K562 (cell line): ENCODE data around the gene CYTH1. TPM values are rescaled to one million over a fixed set of nuclear protein-coding genes. Genes with fewer than 3 reads are reported as not detected.

Source experiments
- ATAC-seq: fragments of 200-7000 bp; cut with Tn5 transposase; 3 replicates; pipeline ENCODE4 v1.9.1; 2020; ENCODE audit warnings: moderate library complexity
- BruUV-seq: library from RNA; stranded (reverse); fragments of 400-500 nt; replicated peaks from 2 replicates; lab custom pipeline; 2021; lab: Mats Ljungman, UMichigan
- CTCF ChIA-PET: fragments of 300-600 bp; formaldehyde crosslinking; extraction: SDS; loops from one replicate; lab custom pipeline; 2021; ENCODE audit warnings: low intra/inter-chr PET ratio; lab: Yijun Ruan, JAX
- POLR2A ChIA-PET: fragments of 300-600, 350-650 bp; sonication (Branson Sonifier 250); formaldehyde crosslinking; extraction: SDS; loops from one replicate; lab custom pipeline; 2021; ENCODE audit warnings: antibody characterized with exemption, inconsistent platforms; lab: Yijun Ruan, JAX
- DNase-seq, 4 experiments: peaks; one replicate each; pipeline versions ENCODE4 v3.0.0 to v3.0.0-alpha.2; 2011 to 2018; ENCODE audit warnings: low spot score in 3 of 4, mixed read lengths in 3 of 4; ENCODE audit errors: extremely low read depth in 1 of 4
- FAIRE-seq: peaks from 2 replicates; lab custom pipeline; 2011; peaks lifted over from hg19 to GRCh38; lab: Jason Lieb, UNC
- H2AFZ ChIP-seq: 2 replicates; pipeline ENCODE4 v1.6.0; 2011; ENCODE audit warnings: low read depth, low read length, control low read depth, inconsistent platforms
- H3K27ac ChIP-seq: fragments of 200-600 bp; 3 replicates; pipeline ENCODE4 v1.8.0; 2011; ENCODE audit warnings: low read depth, mild to moderate bottlenecking, control low read depth, inconsistent platforms, low read length, moderate library complexity, mixed read lengths; ENCODE audit errors: extremely low read depth
- H3K27me3 ChIP-seq, 2 experiments: fragments of 300-600 bp in 1 of 2; 2 replicates in 1 of 2; 3 replicates in 1 of 2; pipeline versions ENCODE4 v1.6.0 to v1.8.0; 2011; ENCODE audit warnings: inconsistent platforms in 2 of 2, low read length in 2 of 2, mild to moderate bottlenecking in 1 of 2, mixed read lengths in 1 of 2, moderate library complexity in 1 of 2; ENCODE audit not compliant: control insufficient read depth in 2 of 2, insufficient read depth in 2 of 2
- H3K36me3 ChIP-seq: fragments of 300-600 bp; 3 replicates; pipeline ENCODE4 v1.8.0; 2011; ENCODE audit warnings: mild to moderate bottlenecking, low read length, inconsistent platforms; ENCODE audit not compliant: control insufficient read depth, insufficient read depth
- H3K4me1 ChIP-seq, 2 experiments: fragments of 200-600 bp in 1 of 2; replicated peaks in 1 of 2; 2 replicates in 1 of 2; 3 replicates in 1 of 2; pipeline versions ENCODE4 v1.5.1 to v1.8.0; 2011; ENCODE audit warnings: inconsistent platforms in 2 of 2, low read length in 2 of 2, mild to moderate bottlenecking in 1 of 2, mixed read lengths in 1 of 2, moderate library complexity in 1 of 2; ENCODE audit not compliant: control insufficient read depth in 2 of 2, insufficient read depth in 2 of 2
- H3K4me2 ChIP-seq: 2 replicates; pipeline ENCODE4 v1.6.1; 2011; ENCODE audit warnings: low read length, control low read depth, inconsistent platforms, mixed read lengths; ENCODE audit not compliant: insufficient read depth
- H3K4me3 ChIP-seq: fragments of 200-600 bp; sonication (generic), shearing (Covaris generic); 2 replicates; pipeline ENCODE4 v1.5.1; 2016; ENCODE audit warnings: control low read depth, inconsistent platforms
- H3K79me2 ChIP-seq: fragments of 200-600 bp; 3 replicates; pipeline ENCODE4 v1.8.0; 2011; ENCODE audit warnings: low read length, inconsistent platforms; ENCODE audit not compliant: control insufficient read depth, insufficient read depth
- H3K9ac ChIP-seq, 2 experiments: 2 replicates each; pipeline versions ENCODE4 v1.6.0 to v1.6.1; 2011; ENCODE audit warnings: low read depth in 2 of 2, low read length in 2 of 2, control low read depth in 1 of 2, inconsistent platforms in 1 of 2, mild to moderate bottlenecking in 1 of 2, mixed read lengths in 1 of 2; ENCODE audit not compliant: insufficient read depth in 1 of 2
- H3K9me1 ChIP-seq: one replicate; pipeline ENCODE4 v1.6.0; 2011; ENCODE audit warnings: inconsistent platforms, mild to moderate bottlenecking, low read length, moderate library complexity; ENCODE audit not compliant: control insufficient read depth, insufficient read depth
- H3K9me3 ChIP-seq: replicated peaks from 2 replicates; pipeline ENCODE4 v1.5.1; 2011; ENCODE audit warnings: low read depth, low read length, inconsistent platforms; ENCODE audit not compliant: control insufficient read depth, insufficient read depth
- H4K20me1 ChIP-seq: replicated peaks from 2 replicates; pipeline ENCODE4 v1.6.1; 2011; ENCODE audit warnings: low read length, inconsistent platforms, mixed read lengths; ENCODE audit not compliant: control insufficient read depth, insufficient read depth
- C11orf30 ChIP-seq: fragments of 450-650 bp; IDR thresholded peaks from 2 replicates; pipeline ENCODE4 v1.6.1; 2016; ENCODE audit warnings: low read depth, mild to moderate bottlenecking
- FOXA1 ChIP-seq: fragments of 450-650 bp; IDR thresholded peaks from 2 replicates; pipeline ENCODE4 v1.6.1; 2016; ENCODE audit warnings: mild to moderate bottlenecking, borderline replicate concordance
- MAFF ChIP-seq: IDR thresholded peaks from 2 replicates; pipeline ENCODE4 v1.6.1; 2012; ENCODE audit warnings: low read length, improper control_type of control experiment
- MAFG ChIP-seq: fragments of 450-650 bp; conservative IDR thresholded peaks from 2 replicates; pipeline ENCODE4 v1.6.1; 2016; ENCODE audit warnings: missing genetic modification characterization, missing compliant biosample characterization
- MAFK ChIP-seq: IDR thresholded peaks from 2 replicates; pipeline ENCODE4 v1.6.1; 2011; ENCODE audit warnings: low read length, improper control_type of control experiment
- NR4A1 ChIP-seq, 2 experiments: fragments of 250-450 bp in 1 of 2; fragments of 450-650 bp in 1 of 2; sonication (Bioruptor Pico) in 1 of 2; IDR thresholded peaks; 2 replicates each; pipeline versions ENCODE4 v1.4.0 to v1.6.1; 2016 to 2020; ENCODE audit warnings: mild to moderate bottlenecking in 2 of 2, missing compliant biosample characterization in 1 of 2, missing genetic modification characterization in 1 of 2, moderate library complexity in 1 of 2
- ZNF316 ChIP-seq: fragments of 450-650 bp; IDR thresholded peaks from 2 replicates; pipeline ENCODE4 v1.6.1; 2016
- WGBS: fragments of 100-300 bp; shearing (Covaris generic); methylation state at CpG from one replicate; pipeline ENCODE4 v1.1.6; 2016; ENCODE audit warnings: low coverage, mixed read lengths; ENCODE audit not compliant: insufficient coverage; ENCODE audit errors: missing lambda C conversion rate; 5-methylcytosine and 5-hydroxymethylcytosine counted together
- in situ Hi-C: fragments of 300-500 bp; cut with MboI; formaldehyde crosslinking; loops from 4 replicates; pipeline ENCODE4 v1.15.0; 2018; ENCODE audit warnings: inconsistent platforms, mixed read lengths
- intact Hi-C: fragments of 100-400 bp; cut with micrococcal nuclease; formaldehyde crosslinking; loops from 2 replicates; pipeline ENCODE4 v1.14.2; 2022
- polyA plus RNA-seq, 8 experiments: library from polyadenylated mRNA; depleted of rRNA in 4 of 8; stranded (reverse) in 5 of 8; unstranded in 3 of 8; fragments of >200 nt; fragmentation: Nextera tagmentation in 2 of 8; fragmentation: Illumina TruSeq in 1 of 8; extraction: Ambion mirVana in 2 of 8; extraction: Trizol in 1 of 8; gene quantifications; 2 replicates each; pipeline versions ENCODE4 v1.2.1 to v1.2.3, GENCODE V29; 2011 to 2014; ENCODE audit warnings: inconsistent platforms in 1 of 8, missing spikeins in 1 of 8
- total RNA-seq, 7 experiments: library from RNA; depleted of rRNA in 6 of 7; stranded (reverse); fragments of >200 nt in 6 of 7; fragmentation: Illumina TruSeq in 2 of 7; extraction: Trizol in 2 of 7; gene quantifications; 2 replicates each; pipeline versions ENCODE4 v1.2.1 to v1.2.3, GENCODE V29; 2011 to 2021; ENCODE audit warnings: low replicate concordance in 1 of 7

CYTH1 gene
- total and polyA plus RNA-seq, 9 of the 15 experiments (the other 6 are each of a cell fraction or from before 2014, with no cell fraction given): 0.52 to 27.7 (median 16.8) TPM

DNA sequence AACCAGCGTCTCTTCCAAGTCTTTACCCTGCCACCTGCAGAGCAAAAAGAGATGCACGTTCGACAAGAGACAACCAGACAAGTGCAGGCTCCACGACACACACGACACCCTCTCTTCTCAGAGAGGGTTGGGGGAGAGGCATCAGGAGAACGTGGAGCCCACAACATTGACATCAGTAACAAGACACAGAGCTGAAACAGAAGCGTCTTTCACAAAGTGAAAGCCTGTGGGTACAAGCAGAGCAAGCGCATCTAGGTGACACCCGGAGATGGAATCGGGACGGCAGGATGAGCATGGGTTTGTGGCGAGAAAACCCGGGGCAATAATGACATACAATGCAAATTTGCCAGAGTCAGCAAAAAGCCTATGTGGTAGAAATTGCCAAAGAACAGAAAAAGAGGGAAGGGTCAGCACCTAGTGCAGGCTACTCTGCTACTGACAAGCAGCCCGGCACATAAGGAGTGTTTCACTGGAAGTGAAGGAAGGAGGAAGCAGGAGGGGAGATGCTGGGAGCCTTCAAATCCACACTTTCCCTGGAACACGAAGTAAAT lies 89.5 kb downstream of the CYTH1 start:
- peak; percentile 79 for TF ChIP-seq MAFK
- peak; percentile 73 for TF ChIP-seq MAFG (tag)
- peak; percentile 78 for TF ChIP-seq C11orf30
- no peak for TF ChIP-seq FOXA1
- peak; percentile 90 for TF ChIP-seq ZNF316
- TF ChIP-seq MAFF: peak; percentile 79
- no peak for TF ChIP-seq NR4A1 (CRISPR knock-in tag; IDR thresholded peaks at IDR 0.05)
- no peak for TF ChIP-seq NR4A1 (tag; IDR thresholded peaks at IDR 0.05)
- POLR2A ChIA-PET: no interaction called here
- no peak for ATAC-seq
- in situ Hi-C loops (no loop called here), intact Hi-C loops (no loop called here)
- no peak overlapping the region for H3K4me2 ChIP-seq
- H3K36me3 ChIP-seq: peaks cover 27% of the 10 kb centered on the region; the same call in 2 of the 3 replicates
- no peaks in the 10 kb centered on the region for H4K20me1 ChIP-seq
- no peaks in the 10 kb centered on the region for H3K4me1 ChIP-seq
- H3K9me3 ChIP-seq: no peaks in the 10 kb centered on the region
- no peak overlapping the region for H3K27ac ChIP-seq
- H2AFZ ChIP-seq: no peak overlapping the region
- no peaks in the 10 kb centered on the region for H3K9me1 ChIP-seq
- H3K9ac ChIP-seq: no peak overlapping the region
- no peaks in the 10 kb centered on the region for H3K27me3 ChIP-seq
- DNase-seq: no peak
- CTCF ChIA-PET: no interaction called here
- H3K4me3 ChIP-seq: no peak overlapping the region
- FAIRE-seq: no peak
- BruUV-seq: no TSS peak
- no peaks in the 10 kb centered on the region for H3K79me2 ChIP-seq
- 79% methylated on average over 11 of the region's 15 CpGs for WGBS
